NCI-H2107 treated with DMSO at 0.1 percent for 48 hours (cell line): ENCODE data around the gene CYB5D1.
A peak's percentile ranks its signal among the peaks of the same experiment; 100 is the strongest.

Experiments
- DNase-seq: peaks from one replicate; lab custom pipeline; 2025; ENCODE audit not compliant: unreplicated experiment; lab: John Stamatoyannopoulos, UW

The CYB5D1 gene

DNA sequence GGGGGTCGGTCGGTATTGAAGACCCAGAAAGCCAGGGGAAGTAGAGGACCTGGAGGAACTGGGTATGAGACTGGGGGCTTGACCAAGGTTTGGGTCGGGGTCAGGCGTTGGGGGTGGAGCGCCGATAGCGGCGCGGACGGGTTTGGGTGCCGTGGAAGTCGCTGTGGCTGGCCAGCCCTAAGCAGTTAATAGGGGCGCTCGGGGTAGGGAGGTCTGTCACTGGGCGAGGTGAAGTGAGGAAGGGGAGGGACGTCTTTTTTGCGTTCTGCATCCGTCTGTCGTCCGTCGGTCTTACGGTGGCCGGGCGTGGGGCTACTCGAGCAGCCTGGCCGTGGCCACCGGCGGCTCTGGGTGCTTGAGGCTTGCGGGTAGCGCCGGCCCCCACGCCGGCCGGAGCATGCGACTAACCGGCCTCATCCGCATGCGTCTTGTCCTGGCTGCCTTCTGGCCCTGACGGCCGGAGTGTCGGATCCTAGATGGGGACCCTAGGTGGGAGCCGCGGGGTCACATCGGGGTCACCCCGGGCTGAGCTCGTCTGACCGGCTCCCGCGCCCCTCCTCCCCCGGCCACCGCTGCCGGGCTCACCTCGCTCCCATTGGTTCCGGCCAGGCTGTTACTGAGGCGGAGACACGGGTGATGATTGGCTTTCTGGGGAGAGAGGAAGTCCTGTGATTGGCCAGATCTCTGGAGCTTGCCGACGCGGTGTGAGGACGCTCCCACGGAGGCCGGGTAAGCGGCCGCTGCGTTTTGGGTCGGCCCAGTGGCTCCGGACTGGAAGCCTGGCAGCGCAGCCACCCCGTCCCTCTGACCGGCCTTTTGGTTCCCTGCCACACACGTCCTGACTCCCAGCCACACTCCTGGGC, 13.3 kb upstream of the CYB5D1 start:
- peak; percentile 50 for DNase-seq

DNA sequence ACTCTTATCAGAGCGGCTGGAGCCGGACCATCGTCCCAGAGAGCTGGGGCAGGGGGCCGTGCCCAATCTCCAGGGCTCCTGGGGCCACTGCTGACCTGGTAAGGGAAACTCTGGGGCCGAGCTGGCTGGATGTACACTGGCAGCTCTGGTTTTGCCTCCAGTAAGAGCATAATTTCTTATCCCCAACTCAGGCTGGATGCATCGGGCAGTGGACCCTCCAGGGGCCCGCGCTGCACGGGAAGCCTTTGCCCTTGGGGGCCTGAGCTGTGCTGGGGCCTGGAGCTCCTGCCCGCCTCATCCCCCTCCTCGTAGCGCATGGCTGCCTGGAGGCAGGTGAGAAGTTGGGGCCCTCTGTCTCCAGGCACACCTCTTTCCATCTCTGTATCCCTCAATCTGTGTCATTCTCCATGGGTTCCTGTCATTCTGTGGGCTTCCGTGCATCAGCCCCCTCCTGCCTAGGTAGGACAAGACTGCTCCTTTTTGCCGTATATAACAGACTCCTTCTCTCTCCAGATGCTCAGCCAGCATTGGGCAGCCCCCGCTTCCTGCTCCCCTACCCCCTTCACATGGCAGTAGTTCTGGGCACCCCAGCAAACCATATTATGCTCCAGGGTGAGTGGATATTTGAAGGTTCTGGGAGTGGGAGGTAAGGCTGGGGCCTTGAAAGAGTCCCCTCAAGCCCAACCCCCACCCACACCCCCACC, 12.3 kb upstream of the CYB5D1 start:
- DNase-seq = no peak

DNA sequence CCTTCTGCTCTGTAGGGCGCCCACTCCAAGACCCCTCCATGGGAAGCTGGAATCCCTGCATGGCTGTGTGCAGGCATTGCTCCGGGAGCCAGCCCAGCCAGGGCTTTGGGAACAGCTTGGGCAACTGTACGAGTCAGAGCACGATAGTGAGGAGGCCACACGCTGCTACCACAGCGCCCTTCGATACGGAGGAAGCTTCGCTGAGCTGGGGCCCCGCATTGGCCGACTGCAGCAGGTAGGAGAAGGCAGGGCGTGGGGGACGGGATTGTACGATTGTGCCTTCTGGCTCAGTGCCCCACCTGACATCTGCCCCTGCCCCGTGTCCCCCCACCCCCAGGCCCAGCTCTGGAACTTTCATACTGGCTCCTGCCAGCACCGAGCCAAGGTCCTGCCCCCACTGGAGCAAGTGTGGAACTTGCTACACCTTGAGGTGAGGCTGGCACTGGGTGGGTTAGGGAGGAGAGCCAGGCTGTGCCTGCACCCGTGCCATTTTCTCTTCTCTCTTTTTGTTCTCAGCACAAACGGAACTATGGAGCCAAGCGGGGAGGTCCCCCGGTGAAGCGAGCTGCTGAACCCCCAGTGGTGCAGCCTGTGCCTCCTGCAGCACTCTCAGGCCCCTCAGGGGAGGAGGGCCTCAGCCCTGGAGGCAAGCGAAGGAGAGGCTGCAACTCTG, 11.6 kb upstream of the CYB5D1 start:
- DNase-seq = no peak

DNA sequence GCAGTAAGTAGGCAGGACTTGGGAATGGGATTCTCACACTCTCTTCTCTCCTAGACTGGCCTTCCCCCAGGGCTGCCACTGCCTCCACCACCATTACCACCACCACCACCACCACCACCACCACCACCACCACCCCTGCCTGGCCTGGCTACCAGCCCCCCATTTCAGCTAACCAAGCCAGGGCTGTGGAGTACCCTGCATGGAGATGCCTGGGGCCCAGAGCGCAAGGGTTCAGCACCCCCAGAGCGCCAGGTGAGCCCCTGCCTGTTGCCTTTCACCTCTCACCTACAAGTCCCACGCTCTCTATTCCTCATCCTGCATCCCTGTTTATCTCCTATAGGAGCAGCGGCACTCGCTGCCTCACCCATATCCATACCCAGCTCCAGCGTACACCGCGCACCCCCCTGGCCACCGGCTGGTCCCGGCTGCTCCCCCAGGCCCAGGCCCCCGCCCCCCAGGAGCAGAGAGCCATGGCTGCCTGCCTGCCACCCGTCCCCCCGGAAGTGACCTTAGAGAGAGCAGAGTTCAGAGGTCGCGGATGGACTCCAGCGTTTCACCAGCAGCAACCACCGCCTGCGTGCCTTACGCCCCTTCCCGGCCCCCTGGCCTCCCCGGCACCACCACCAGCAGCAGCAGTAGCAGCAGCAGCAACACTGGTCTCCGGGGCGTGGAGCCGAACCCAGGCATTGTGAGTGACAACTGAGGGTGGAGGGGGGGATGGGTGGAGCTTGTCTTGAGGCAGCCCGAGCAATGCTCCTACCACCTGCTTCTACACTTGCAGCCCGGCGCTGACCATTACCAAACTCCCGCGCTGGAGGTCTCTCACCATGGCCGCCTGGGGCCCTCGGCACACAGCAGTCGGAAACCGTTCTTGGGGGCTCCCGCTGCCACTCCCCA, 10.8 kb upstream of the CYB5D1 start:
- DNase-seq = no peak

DNA sequence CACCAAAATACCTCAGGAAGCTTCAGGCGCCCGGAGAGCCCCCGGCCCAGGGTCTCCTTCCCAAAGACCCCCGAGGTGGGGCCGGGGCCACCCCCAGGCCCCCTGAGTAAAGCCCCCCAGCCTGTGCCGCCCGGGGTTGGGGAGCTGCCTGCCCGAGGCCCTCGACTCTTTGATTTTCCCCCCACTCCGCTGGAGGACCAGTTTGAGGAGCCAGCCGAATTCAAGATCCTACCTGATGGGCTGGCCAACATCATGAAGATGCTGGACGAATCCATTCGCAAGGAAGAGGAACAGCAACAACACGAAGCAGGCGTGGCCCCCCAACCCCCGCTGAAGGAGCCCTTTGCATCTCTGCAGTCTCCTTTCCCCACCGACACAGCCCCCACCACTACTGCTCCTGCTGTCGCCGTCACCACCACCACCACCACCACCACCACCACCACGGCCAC, 9.6 kb upstream of the CYB5D1 start:
- DNase-seq = no peak

DNA sequence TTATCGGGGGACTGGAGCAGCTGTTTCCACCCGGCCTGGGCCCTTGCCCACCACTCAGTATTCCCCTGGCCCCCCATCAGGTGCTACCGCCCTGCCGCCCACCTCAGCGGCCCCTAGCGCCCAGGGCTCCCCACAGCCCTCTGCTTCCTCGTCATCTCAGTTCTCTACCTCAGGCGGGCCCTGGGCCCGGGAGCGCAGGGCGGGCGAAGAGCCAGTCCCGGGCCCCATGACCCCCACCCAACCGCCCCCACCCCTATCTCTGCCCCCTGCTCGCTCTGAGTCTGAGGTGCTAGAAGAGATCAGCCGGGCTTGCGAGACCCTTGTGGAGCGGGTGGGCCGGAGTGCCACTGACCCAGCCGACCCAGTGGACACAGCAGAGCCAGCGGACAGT, 9.1 kb upstream of the CYB5D1 start:
- no peak for DNase-seq

DNA sequence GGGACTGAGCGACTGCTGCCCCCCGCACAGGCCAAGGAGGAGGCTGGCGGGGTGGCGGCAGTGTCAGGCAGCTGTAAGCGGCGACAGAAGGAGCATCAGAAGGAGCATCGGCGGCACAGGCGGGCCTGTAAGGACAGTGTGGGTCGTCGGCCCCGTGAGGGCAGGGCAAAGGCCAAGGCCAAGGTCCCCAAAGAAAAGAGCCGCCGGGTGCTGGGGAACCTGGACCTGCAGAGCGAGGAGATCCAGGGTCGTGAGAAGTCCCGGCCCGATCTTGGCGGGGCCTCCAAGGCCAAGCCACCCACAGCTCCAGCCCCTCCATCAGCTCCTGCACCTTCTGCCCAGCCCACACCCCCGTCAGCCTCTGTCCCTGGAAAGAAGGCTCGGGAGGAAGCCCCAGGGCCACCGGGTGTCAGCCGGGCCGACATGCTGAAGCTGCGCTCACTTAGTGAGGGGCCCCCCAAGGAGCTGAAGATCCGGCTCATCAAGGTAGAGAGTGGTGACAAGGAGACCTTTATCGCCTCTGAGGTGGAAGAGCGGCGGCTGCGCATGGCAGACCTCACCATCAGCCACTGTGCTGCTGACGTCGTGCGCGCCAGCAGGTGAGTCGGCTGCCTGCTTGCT, 8.6 kb upstream of the CYB5D1 start:
- DNase-seq = no peak

DNA sequence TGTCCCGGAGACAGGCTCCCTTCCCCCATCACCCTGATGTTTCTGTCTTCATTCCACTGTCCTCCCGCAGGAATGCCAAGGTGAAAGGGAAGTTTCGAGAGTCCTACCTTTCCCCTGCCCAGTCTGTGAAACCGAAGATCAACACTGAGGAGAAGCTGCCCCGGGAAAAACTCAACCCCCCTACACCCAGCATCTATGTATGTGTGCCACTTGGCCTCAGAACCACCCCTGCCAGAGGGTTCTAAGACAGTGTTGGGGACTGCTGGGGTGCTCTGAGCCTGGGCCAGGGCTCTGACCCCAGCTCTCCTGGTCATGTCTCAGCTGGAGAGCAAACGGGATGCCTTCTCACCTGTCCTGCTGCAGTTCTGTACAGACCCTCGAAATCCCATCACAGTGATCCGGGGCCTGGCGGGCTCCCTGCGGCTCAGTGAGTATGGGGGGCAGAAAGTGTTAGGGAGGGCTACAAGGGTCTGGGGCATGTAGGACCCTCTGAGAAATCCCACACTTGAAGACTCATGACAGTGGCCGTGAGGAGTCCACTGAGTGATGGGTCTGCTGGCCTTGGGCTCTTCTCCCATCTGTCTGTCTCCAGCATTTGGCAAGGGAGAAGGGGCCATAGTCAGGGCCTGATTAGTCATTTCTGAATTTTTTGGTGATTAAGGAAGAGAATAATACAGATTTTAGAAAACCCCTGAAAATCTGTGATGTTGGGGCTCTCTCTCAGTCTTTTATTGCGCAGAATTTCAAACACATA, 7.9 kb upstream of the CYB5D1 start:
- no peak for DNase-seq

DNA sequence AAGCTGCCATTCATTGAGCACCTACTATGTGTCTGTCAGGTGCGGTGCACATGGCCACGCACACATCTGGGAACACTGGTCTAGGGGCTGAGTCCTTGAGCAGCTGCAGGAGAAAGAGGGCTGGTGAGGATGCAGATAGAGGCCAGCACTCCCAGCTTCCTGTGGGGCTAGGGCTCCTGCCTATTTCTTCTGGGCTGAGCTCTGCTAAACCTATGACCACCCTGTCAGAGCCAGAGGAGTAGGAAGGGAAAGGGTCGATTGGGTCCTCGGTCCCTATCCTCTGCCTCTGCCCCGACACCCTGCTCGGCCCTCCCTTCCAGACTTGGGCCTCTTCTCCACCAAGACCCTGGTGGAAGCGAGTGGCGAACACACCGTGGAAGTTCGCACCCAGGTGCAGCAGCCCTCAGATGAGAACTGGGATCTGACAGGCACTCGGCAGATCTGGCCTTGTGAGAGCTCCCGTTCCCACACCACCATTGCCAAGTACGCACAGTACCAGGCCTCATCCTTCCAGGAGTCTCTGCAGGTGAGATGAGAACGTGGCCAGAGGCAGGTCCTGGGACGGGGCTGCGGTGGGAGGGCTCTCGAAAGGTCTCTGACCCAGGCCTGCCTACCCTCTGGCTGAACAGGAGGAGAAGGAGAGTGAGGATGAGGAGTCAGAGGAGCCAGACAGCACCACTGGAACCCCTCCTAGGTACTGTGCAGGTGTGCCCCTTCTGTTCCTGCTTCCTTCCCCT, 6.9 kb upstream of the CYB5D1 start:
- no peak for DNase-seq

DNA sequence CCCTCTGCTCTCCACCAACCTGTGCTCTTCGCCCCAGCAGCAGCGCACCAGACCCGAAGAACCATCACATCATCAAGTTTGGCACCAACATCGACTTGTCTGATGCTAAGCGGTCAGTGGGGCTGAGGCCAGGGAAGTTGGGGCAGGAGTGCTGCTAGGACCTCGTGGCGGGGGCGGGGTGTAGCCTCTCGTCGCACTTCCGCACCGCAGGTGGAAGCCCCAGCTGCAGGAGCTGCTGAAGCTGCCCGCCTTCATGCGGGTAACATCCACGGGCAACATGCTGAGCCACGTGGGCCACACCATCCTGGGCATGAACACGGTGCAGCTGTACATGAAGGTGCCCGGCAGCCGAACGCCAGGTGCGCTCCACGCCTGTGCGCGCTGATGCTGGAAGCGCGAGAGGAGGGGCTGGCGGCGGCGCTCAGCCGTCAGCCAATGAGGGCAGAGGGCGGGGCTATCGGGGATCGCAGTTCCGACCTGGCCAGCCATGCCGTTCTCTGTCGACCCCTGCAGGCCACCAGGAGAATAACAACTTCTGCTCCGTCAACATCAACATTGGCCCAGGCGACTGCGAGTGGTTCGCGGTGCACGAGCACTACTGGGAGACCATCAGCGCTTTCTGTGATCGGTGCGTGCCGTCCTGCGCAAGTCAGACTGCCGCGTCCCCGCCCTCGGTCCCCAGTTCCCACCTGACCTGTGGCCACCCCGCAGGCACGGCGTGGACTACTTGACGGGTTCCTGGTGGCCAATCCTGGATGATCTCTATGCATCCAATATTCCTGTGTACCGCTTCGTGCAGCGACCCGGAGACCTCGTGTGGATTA, 6.2 kb upstream of the CYB5D1 start:
- DNase-seq = peak; percentile 59

DNA sequence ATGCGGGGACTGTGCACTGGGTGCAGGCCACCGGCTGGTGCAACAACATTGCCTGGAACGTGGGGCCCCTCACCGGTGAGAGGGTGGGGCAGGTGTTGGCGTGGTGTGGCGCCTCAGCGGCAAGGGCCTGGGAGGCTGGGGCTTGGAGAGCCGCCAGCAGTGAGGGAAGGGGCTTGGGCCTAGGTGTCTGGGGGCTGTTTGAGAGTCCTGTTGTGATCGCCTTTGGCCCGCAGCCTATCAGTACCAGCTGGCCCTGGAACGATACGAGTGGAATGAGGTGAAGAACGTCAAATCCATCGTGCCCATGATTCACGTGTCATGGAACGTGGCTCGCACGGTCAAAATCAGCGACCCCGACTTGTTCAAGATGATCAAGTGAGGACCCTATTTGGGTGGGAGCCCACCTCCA, 5.5 kb upstream of the CYB5D1 start:
- no peak for DNase-seq

DNA sequence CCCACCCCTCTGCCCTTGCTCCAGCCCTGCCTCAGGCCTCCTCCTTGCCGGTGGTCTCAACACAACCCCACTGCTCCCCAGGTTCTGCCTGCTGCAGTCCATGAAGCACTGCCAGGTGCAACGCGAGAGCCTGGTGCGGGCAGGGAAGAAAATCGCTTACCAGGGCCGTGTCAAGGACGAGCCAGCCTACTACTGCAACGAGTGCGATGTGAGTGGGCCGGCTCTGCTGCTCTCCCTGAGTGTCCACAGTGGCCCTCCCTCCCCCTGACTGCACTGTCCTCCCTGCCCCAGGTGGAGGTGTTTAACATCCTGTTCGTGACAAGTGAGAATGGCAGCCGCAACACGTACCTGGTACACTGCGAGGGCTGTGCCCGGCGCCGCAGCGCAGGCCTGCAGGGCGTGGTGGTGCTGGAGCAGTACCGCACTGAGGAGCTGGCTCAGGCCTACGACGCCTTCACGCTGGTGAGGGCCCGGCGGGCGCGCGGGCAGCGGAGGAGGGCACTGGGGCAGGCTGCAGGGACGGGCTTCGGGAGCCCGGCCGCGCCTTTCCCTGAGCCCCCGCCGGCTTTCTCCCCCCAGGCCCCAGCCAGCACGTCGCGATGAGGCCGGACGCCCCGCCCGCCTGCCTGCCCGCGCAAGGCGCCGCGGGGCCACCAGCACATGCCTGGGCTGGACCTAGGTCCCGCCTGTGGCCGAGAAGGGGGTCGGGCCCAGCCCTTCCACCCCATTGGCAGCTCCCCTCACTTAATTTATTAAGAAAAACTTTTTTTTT, 4.7 kb upstream of the CYB5D1 start:
- no peak for DNase-seq

DNA sequence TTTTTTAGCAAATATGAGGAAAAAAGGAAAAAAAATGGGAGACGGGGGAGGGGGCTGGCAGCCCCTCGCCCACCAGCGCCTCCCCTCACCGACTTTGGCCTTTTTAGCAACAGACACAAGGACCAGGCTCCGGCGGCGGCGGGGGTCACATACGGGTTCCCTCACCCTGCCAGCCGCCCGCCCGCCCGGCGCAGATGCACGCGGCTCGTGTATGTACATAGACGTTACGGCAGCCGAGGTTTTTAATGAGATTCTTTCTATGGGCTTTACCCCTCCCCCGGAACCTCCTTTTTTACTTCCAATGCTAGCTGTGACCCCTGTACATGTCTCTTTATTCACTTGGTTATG, 4.1 kb upstream of the CYB5D1 start:
- no peak for DNase-seq

DNA sequence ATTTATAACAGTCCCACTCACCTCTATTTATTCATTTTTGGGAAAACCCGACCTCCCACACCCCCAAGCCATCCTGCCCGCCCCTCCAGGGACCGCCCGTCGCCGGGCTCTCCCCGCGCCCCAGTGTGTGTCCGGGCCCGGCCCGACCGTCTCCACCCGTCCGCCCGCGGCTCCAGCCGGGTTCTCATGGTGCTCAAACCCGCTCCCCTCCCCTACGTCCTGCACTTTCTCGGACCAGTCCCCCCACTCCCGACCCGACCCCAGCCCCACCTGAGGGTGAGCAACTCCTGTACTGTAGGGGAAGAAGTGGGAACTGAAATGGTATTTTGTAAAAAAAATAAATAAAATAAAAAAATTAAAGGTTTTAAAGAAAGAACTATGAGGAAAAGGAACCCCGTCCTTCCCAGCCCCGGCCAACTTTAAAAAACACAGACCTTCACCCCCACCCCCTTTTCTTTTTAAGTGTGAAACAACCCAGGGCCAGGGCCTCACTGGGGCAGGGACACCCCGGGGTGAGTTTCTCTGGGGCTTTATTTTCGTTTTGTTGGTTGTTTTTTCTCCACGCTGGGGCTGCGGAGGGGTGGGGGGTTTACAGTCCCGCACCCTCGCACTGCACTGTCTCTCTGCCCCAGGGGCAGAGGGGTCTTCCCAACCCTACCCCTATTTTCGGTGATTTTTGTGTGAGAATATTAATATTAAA, 3.6 kb upstream of the CYB5D1 start:
- no peak for DNase-seq

DNA sequence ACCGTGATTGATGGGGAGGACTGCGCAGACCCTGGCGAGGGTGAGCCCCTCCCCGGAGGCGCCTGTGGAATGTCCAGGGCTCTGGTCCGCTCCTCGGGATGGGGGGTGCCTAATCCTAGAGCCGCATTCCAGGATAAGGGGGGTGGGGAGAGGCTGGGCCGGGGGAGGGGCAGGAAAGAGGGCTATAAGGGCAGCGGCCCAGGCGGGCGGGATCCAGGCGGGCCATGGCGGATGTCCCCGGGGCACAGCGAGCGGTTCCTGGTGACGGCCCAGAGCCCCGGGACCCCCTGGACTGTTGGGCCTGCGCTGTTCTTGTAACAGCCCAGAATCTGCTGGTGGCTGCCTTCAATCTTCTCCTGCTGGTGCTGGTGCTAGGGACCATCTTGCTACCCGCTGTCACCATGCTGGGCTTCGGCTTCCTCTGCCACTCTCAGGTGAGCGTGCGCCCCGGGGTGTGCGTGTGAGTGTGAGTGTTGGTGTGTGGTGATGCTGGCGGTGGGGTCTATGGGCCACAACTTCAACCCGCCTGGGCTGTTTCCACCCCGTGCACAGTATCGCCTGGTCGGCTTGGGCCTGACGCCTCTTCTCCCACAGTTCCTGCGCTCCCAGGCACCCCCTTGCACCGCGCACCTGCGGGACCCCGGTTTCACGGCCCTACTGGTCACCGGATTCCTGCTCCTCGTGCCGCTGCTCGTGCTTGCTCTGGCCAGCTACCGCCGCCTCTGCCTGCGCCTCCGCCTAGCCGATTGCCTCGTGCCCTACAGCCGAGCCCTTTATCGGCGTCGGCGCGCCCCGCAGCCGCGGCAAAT, 2.7 kb upstream of the CYB5D1 start, which contains the start of gene TMEM88:
Gene TMEM88, plus strand, starts transcription at position 216 of the 809 bp plus-strand sequence. Its CDS starts 9 bp downstream, at position 225.
- DNase-seq = no peak

DNA sequence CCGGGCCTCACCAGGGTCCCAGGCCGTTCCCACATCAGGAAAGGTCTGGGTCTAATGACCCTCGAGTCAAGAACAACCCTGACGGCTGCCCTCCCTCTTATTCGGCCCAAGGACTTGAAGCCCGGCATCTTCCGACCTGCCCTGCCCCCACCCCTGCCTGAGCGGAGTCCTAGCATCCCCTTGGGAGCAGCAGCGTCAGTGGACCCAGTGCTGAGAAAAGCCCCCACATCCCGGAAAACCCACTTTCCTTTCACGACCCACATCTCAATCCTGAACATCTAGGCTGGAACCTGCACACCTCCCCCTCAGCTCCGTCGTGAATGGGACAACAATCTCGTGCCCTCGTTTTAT, 2.2 kb upstream of the CYB5D1 start:
- no peak for DNase-seq
